A549 (cell line): ENCODE data around the gene NTNG2. TPM values are rescaled to one million over a fixed set of nuclear protein-coding genes. Genes with fewer than 3 reads are reported as not detected.

ENCODE experiments used
- ATAC-seq, 2 experiments: fragments of 200-7000 bp in 1 of 2; fragments of >200 bp in 1 of 2; cut with Nextera tagmentation in 1 of 2; cut with Tn5 transposase in 1 of 2; 3 replicates each; pipeline versions ENCODE4 v1.8.0 to v1.9.1; 2018 to 2020; ENCODE audit warnings: mild to moderate bottlenecking in 1 of 2, moderate library complexity in 1 of 2
- CTCF ChIA-PET: fragments of 300-600 bp; sonication (Branson Sonifier 250); formaldehyde crosslinking; extraction: SDS; loops from one replicate; lab custom pipeline; 2021; ENCODE audit warnings: antibody characterized with exemption, inconsistent platforms; lab: Yijun Ruan, JAX
- POLR2A ChIA-PET: fragments of 350-600 bp; formaldehyde crosslinking; extraction: SDS; loops from one replicate; lab custom pipeline; 2021; ENCODE audit warnings: antibody characterized with exemption, inconsistent platforms; lab: Yijun Ruan, JAX
- DNase-seq, 2 experiments: peaks; one replicate each; pipeline versions ENCODE4 v3.0.0 to v3.0.0-alpha.2; 2011 to 2016; ENCODE audit warnings: low read depth in 1 of 2, low spot score in 1 of 2
- FAIRE-seq: peaks from 2 replicates; lab custom pipeline; 2011; peaks lifted over from hg19 to GRCh38; lab: Jason Lieb, UNC
- H3K27ac ChIP-seq, 2 experiments: fragments of >200 bp; sonication (Bioruptor Twin); formaldehyde crosslinking; 3 replicates each; pipeline ENCODE4 v1.5.1; 2016 to 2017
- H3K4me1 ChIP-seq: fragments of >200 bp; sonication (Bioruptor Twin); formaldehyde crosslinking; 3 replicates; pipeline ENCODE4 v1.6.1; 2016
- H3K4me2 ChIP-seq: fragments of >200 bp; sonication (Bioruptor Twin); formaldehyde crosslinking; 3 replicates; pipeline ENCODE4 v1.6.1; 2016
- H3K4me3 ChIP-seq: fragments of >200 bp; sonication (Bioruptor Twin); formaldehyde crosslinking; 3 replicates; pipeline ENCODE4 v1.5.1; 2016
- H3K9me3 ChIP-seq: fragments of >200 bp; sonication (Bioruptor Twin); formaldehyde crosslinking; 3 replicates; pipeline ENCODE4 v1.6.1; 2016
- ATOH8 ChIP-seq: fragments of 250-450 bp; sonication (Bioruptor Pico); IDR thresholded peaks from 2 replicates; pipeline ENCODE4 v1.5.0; 2020; ENCODE audit warnings: low read depth, mild to moderate bottlenecking, moderate library complexity
- CHD2 ChIP-seq: fragments of 150-350 bp; IDR thresholded peaks from 2 replicates; pipeline ENCODE4 v1.6.1; 2014; ENCODE audit warnings: low read length; ENCODE audit not compliant: partially characterized antibody
- EHMT2 ChIP-seq: fragments of 200-600 bp; sonication (generic); IDR thresholded peaks from 2 replicates; pipeline ENCODE4 v1.6.1; 2016; ENCODE audit warnings: antibody characterized with exemption, low read depth, mild to moderate bottlenecking, moderate library complexity
- EP300 ChIP-seq, 2 experiments: fragments of >200 bp; sonication (Bioruptor Twin); formaldehyde crosslinking; IDR thresholded peaks; 2 replicates in 1 of 2; 3 replicates in 1 of 2; pipeline ENCODE4 v1.6.1; 2016 to 2017
- FOXS1 ChIP-seq: fragments of 250-450 bp; sonication (Bioruptor Pico); IDR thresholded peaks from 2 replicates; pipeline ENCODE4 v1.5.0; 2020; ENCODE audit warnings: mild to moderate bottlenecking, moderate library complexity
- HDAC2 ChIP-seq: fragments of 200-600 bp; sonication (generic); IDR thresholded peaks from 2 replicates; pipeline ENCODE4 v1.6.1; 2016
- HEYL ChIP-seq: fragments of 250-450 bp; sonication (Bioruptor Pico); IDR thresholded peaks from 2 replicates; pipeline ENCODE4 v1.8.0; 2021; ENCODE audit warnings: mild to moderate bottlenecking, moderate library complexity
- HOXA7 ChIP-seq: fragments of 250-450 bp; sonication (Bioruptor Pico); IDR thresholded peaks from 2 replicates; pipeline ENCODE4 v1.5.0; 2020; ENCODE audit warnings: mild to moderate bottlenecking, moderate library complexity
- HOXB5 ChIP-seq: fragments of 250-450 bp; sonication (Bioruptor Pico); IDR thresholded peaks from 2 replicates; pipeline ENCODE4 v1.5.0; 2020; ENCODE audit warnings: mild to moderate bottlenecking, moderate library complexity
- JUNB ChIP-seq: fragments of >200 bp; sonication (Bioruptor Twin); formaldehyde crosslinking; IDR thresholded peaks from 2 replicates; pipeline ENCODE4 v1.6.1; 2016
- KDM1A ChIP-seq: fragments of 200-600 bp; sonication (generic); IDR thresholded peaks from 2 replicates; pipeline ENCODE4 v1.6.1; 2016; ENCODE audit warnings: low read depth, mild to moderate bottlenecking
- KDM5A ChIP-seq: fragments of 200-600 bp; sonication (generic); IDR thresholded peaks from 2 replicates; pipeline ENCODE4 v1.6.1; 2016; ENCODE audit warnings: antibody characterized with exemption, mild to moderate bottlenecking
- MAFK ChIP-seq: fragments of 450-650 bp; IDR thresholded peaks from 2 replicates; pipeline ENCODE4 v1.6.1; 2014; ENCODE audit not compliant: partially characterized antibody
- MAX ChIP-seq: IDR thresholded peaks from 2 replicates; pipeline ENCODE4 v1.6.1; 2012
- NFE2L2 ChIP-seq: fragments of 150-350 bp; conservative IDR thresholded peaks from 2 replicates; pipeline ENCODE4 v1.6.1; 2014; ENCODE audit warnings: low read length
- NPAS2 ChIP-seq: fragments of 250-450 bp; sonication (Bioruptor Pico); IDR thresholded peaks from 2 replicates; pipeline ENCODE4 v1.8.0; 2022; ENCODE audit warnings: mild to moderate bottlenecking, moderate library complexity, borderline replicate concordance
- NR3C1 ChIP-seq: fragments of >200 bp; sonication (Bioruptor Twin); formaldehyde crosslinking; IDR thresholded peaks from 3 replicates; pipeline ENCODE4 v1.6.1; 2017
- PBX3 ChIP-seq: IDR thresholded peaks from 2 replicates; pipeline ENCODE4 v1.6.1; 2012
- POLR2AphosphoS2 ChIP-seq: conservative IDR thresholded peaks from 2 replicates; pipeline ENCODE4 v1.6.1; 2012; ENCODE audit warnings: low read length, improper control_type of control experiment, inconsistent platforms
- RARB ChIP-seq: fragments of 250-450 bp; sonication (Bioruptor Pico); IDR thresholded peaks from 2 replicates; pipeline ENCODE4 v1.8.0; 2021; ENCODE audit warnings: mild to moderate bottlenecking, moderate library complexity
- REST ChIP-seq: fragments of 200-600 bp; sonication (generic); IDR thresholded peaks from 2 replicates; pipeline ENCODE4 v1.6.1; 2016; ENCODE audit warnings: antibody characterized with exemption, mild to moderate bottlenecking, moderate library complexity
- RFX5 ChIP-seq: fragments of 450-650 bp; IDR thresholded peaks from 2 replicates; pipeline ENCODE4 v1.7.1; 2014; ENCODE audit warnings: antibody characterized with exemption, mild to moderate bottlenecking, moderate library complexity
- RNF2 ChIP-seq: fragments of 200-600 bp; sonication (generic); IDR thresholded peaks from 2 replicates; pipeline ENCODE4 v1.6.1; 2016; ENCODE audit warnings: low read depth, mild to moderate bottlenecking, antibody characterized with exemption, moderate library complexity, borderline replicate concordance
- TP53 ChIP-seq: fragments of 250-450 bp; sonication (Bioruptor Pico); IDR thresholded peaks from 2 replicates; pipeline ENCODE4 v1.5.0; 2021; ENCODE audit warnings: mild to moderate bottlenecking, moderate library complexity
- USF2 ChIP-seq: fragments of 450-650 bp; IDR thresholded peaks from 2 replicates; pipeline ENCODE4 v1.6.1; 2014; ENCODE audit warnings: antibody characterized with exemption
- ZFP36 ChIP-seq: fragments of 450-650 bp; IDR thresholded peaks from 2 replicates; pipeline ENCODE4 v1.6.1; 2014; ENCODE audit warnings: borderline replicate concordance; ENCODE audit not compliant: partially characterized antibody
- ZNF302 ChIP-seq: fragments of 250-450 bp; sonication (Bioruptor Pico); IDR thresholded peaks from 2 replicates; pipeline ENCODE4 v1.9.0; 2021; ENCODE audit warnings: inconsistent platforms, mild to moderate bottlenecking, moderate library complexity
- WGBS: methylation state at CpG from one replicate; pipeline ENCODE4 v1.1.6; 2017; ENCODE audit errors: missing lambda C conversion rate; 5-methylcytosine and 5-hydroxymethylcytosine counted together
- polyA plus RNA-seq, 4 experiments: library from polyadenylated mRNA; depleted of rRNA in 3 of 4; stranded (reverse); fragments of >200 nt; fragmentation: RNase III in 1 of 4; extraction: RNeasy Plus Mini Kit Qiagen cat#74134 plus additional on column Dnase treatment in 1 of 4; gene quantifications; 2 replicates in 3 of 4; 3 replicates in 1 of 4; pipeline ENCODE4 v1.2.3, GENCODE V29; 2011 to 2017

NTNG2 gene
- polyA plus RNA-seq, 2 of the 4 experiments (the other 2 are of a cell fraction), result 0.52 to 1.0 TPM

GRCh38 chr9:132238026-132238972 lies 76.4 kb downstream of the NTNG2 start:
- Histone ChIP-seq H3K4me2 (no peak overlapping the region), H3K4me3 (no peak overlapping the region), H3K9me3 (no peaks in the 10 kb centered on the region), H3K27ac (no peak overlapping the region), H3K4me1 (peaks cover 16% of the 10 kb centered on the region; the same call in 2 of the 3 replicates)
- DNase-seq (no peak), ATAC-seq (no peak), FAIRE-seq (no peak)
- CTCF ChIA-PET, result interaction anchor here (0.7 to 10.6 kb wide), 21 partner anchors 7 to 478 kb away, joined by 3 to 232 read pairs (median 3); partner anchors contain the start of gene NTNG2
- POLR2A ChIA-PET, result no interaction called here
- 55% methylated on average over 19 of the region's 22 CpGs for WGBS
- no peak for TF ChIP-seq RARB (CRISPR knock-in tag)
- TF ChIP-seq KDM5A, result no peak
- TF ChIP-seq RFX5, result no peak
- no peak for TF ChIP-seq ZNF302
- no peak for TF ChIP-seq NFE2L2
- TF ChIP-seq EHMT2, result no peak
- no peak for TF ChIP-seq NR3C1
- no peak for TF ChIP-seq ZFP36
- no peak for TF ChIP-seq JUNB
- no peak for TF ChIP-seq KDM1A
- TF ChIP-seq USF2, result no peak
- TF ChIP-seq ATOH8 (CRISPR knock-in tag), result no peak
- TF ChIP-seq CHD2, result no peak
- no peak for TF ChIP-seq MAX
- TF ChIP-seq EP300 (IDR thresholded peaks at IDR 0.05), result no peak
- TF ChIP-seq HOXB5 (CRISPR knock-in tag), result no peak
- no peak for TF ChIP-seq PBX3
- no peak for TF ChIP-seq MAFK

- 88% methylated on average over 18 of the region's 19 CpGs for WGBS
- ATAC-seq (no peak), FAIRE-seq (no peak), DNase-seq (no peak)
- Histone ChIP-seq H3K4me2 (no peak overlapping the region), H3K4me3 (no peak overlapping the region), H3K4me1 (peaks cover 16% of the 10 kb centered on the region; the same call in 2 of the 3 replicates), H3K9me3 (no peaks in the 10 kb centered on the region), H3K27ac (no peak overlapping the region)
- ChIA-PET POLR2A (no interaction called here), CTCF (interaction anchor here (0.6 to 10.6 kb wide), 14 partner anchors 8 to 1183 kb away, joined by 3 to 232 read pairs (median 4); partner anchors contain the start of gene NTNG2)
- no peak for TF ChIP-seq NPAS2
- no peak for TF ChIP-seq HEYL
- TF ChIP-seq NR3C1, result no peak
- no peak for TF ChIP-seq POLR2AphosphoS2
- no peak for TF ChIP-seq MAX
- no peak for TF ChIP-seq REST
- TF ChIP-seq ZNF302, result no peak
- no peak for TF ChIP-seq RNF2
- TF ChIP-seq HDAC2, result no peak
- no peak for TF ChIP-seq FOXS1 (CRISPR knock-in tag)
- no peak for TF ChIP-seq ATOH8 (CRISPR knock-in tag)
- no peak for TF ChIP-seq HOXA7 (CRISPR knock-in tag)
- TF ChIP-seq TP53 (CRISPR knock-in tag), result no peak
These were observed 77.1 kb downstream of the NTNG2 start for GRCh38 chr9:132238992-132239391.
